Kidney epithelial cell (primary cell): ENCODE results near the gene HES5. TPM values are rescaled to one million over a fixed set of nuclear protein-coding genes. Genes with fewer than 3 reads are reported as not detected.

Source experiments
- DNase-seq: peaks from one replicate; pipeline ENCODE4 v3.0.0-alpha.2; 2010; ENCODE audit warnings: low read depth
- H3K27me3 ChIP-seq: 2 replicates; pipeline ENCODE4 v1.6.0; 2011; ENCODE audit warnings: low read length; ENCODE audit not compliant: control insufficient read depth, insufficient read depth
- H3K36me3 ChIP-seq: 2 replicates; pipeline ENCODE4 v1.5.1; 2011; ENCODE audit warnings: low read length; ENCODE audit not compliant: control insufficient read depth, insufficient read depth
- H3K4me3 ChIP-seq: 2 replicates; pipeline ENCODE4 v1.5.1; 2011; ENCODE audit warnings: low read depth, mild to moderate bottlenecking, control low read depth, low read length
- total RNA-seq: library from RNA; depleted of rRNA; stranded (reverse); fragments of >200 nt; gene quantifications from 2 replicates; pipeline ENCODE4 v1.2.3, GENCODE V29; 2015
- TF ChIP-seq, protein P1 (sequence below): IDR thresholded peaks from 2 replicates; pipeline ENCODE4 v1.5.1; 2011; ENCODE audit warnings: mild to moderate bottlenecking, moderate library complexity, low read length, control low read depth, inconsistent platforms; ENCODE audit not compliant: insufficient read depth, poor library complexity, severe bottlenecking

Gene HES5
- total RNA-seq, 1 donor from 2014 or later, result 0.71 TPM

DNA sequence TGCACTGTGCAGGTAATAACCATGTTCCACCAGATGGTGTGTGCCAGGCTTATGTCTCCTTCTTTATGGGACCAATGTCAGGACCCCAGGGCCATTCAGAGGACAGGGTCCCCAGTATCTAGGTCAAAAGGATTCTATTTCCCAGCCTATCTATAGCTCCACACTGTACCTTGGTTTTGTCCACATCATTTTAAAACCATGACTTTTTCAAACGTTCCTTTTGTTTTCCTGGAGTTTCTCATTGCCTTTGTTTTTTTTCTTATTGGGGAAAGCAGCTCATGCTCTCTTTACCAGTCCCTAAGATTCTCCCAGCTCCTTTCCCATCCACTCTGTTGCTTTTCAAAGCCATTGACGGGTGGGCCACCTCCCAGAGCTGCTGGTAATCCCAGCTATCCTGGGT is 41.4 kb downstream of the HES5 start:
- Histone ChIP-seq H3K27me3 (peaks cover 23% of the 10 kb centered on the region), H3K4me3 (no peak overlapping the region), H3K36me3 (no peaks in the 10 kb centered on the region)
- DNase-seq, result no peak
- TF ChIP-seq, protein P1, sequence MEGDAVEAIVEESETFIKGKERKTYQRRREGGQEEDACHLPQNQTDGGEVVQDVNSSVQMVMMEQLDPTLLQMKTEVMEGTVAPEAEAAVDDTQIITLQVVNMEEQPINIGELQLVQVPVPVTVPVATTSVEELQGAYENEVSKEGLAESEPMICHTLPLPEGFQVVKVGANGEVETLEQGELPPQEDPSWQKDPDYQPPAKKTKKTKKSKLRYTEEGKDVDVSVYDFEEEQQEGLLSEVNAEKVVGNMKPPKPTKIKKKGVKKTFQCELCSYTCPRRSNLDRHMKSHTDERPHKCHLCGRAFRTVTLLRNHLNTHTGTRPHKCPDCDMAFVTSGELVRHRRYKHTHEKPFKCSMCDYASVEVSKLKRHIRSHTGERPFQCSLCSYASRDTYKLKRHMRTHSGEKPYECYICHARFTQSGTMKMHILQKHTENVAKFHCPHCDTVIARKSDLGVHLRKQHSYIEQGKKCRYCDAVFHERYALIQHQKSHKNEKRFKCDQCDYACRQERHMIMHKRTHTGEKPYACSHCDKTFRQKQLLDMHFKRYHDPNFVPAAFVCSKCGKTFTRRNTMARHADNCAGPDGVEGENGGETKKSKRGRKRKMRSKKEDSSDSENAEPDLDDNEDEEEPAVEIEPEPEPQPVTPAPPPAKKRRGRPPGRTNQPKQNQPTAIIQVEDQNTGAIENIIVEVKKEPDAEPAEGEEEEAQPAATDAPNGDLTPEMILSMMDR, result no peak

DNA sequence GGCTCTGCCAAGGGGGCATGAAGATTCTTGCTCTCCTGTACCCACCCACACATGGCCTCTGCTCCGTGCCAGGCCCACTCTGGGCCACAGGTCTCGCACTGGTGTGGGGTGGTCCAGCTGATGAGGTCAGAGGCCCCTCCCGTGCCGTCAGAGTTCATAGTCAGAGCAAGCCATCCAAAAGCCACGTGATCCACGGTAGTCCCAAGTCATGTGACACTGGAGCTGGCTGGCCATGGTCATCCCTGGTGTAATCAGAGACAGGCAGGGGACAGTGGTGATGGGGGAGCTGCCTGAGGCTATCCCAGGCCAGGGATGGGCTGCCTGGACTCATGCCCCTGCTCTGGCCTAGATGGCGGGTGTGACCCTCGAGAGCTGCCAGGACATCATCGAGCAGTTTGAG is 43.5 kb downstream of the HES5 start:
- no peak overlapping the region for H3K4me3 ChIP-seq
- H3K36me3 ChIP-seq, result no peaks in the 10 kb centered on the region
- no peak for DNase-seq
- TF ChIP-seq, protein P1, result no peak
- peaks cover 2% of the 10 kb centered on the region for H3K27me3 ChIP-seq

DNA sequence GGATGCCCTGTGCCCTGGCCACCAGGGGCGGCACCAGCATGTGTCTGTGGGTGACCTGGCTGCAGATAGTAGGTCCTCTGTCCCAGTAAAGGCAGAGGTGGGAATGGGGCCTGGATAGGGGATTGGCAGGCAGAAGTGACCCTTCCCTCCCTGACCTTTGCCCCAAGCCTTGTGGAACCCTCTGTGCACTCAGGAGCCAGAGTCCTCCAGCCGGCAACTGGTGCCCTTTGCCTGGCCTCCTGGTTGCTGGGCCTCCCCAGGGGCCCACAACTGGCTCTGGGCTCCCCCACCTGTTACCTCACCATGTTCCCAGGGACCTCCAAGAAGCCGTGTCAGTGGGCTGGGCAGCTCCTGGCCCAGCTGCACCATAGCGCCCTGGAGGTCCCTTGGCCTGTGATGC is 44.0 kb downstream of the HES5 start:
- no peak for DNase-seq
- TF ChIP-seq, protein P1, result no peak
- H3K36me3 ChIP-seq, result no peaks in the 10 kb centered on the region

DNA sequence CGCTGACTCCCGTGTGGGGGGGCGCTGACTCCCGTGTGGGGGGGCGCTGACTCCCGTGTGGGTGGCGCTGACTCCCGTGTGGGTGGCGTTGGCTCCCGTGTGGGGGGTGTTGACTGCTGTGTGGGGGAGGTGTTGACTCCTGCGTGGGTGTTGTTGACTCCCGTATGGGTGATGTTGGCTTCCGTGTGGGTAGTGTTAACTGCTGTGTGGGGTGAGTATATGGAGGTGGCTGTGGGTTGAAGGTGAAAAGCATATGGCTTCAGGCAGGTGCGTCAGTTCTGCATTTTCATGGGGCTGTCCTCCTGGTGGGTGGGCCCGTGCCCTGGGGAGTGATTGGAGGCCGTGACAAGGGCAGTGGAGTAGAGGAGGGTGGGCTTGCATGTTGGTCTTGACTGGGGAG is 46.1 kb downstream of the HES5 start:
- peaks cover 4% of the 10 kb centered on the region for H3K27me3 ChIP-seq
- TF ChIP-seq, protein P1, result no peak
- DNase-seq, result no peak
- H3K4me3 ChIP-seq, result no peak overlapping the region
- no peaks in the 10 kb centered on the region for H3K36me3 ChIP-seq

More for the DNA sequence above, 44.0 kb downstream of the HES5 start:
- Histone ChIP-seq H3K27me3 (peaks cover 2% of the 10 kb centered on the region), H3K4me3 (no peak overlapping the region)

DNA sequence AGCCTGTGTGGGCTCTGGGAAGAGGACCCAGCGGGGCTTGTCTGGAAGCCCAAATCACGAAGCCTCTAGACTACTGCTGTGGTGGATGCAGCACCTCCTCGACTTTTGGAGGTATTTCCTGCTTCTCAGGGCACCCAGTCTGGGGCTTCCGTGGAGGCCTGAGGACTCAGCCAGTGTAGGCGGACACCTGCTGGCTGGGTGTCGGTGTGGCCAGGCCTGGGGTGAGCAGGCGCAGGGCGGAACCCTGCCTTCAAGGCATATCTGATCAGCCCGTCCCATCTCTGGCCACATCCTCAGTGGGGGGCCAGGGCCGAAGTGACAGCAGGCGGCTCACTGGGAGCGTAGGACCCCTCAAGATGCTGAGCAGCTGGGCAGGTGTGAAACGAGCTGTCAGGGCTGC is 47.0 kb downstream of the HES5 start:
- no peak for DNase-seq
- Histone ChIP-seq H3K4me3 (no peak overlapping the region), H3K27me3 (peaks cover 7% of the 10 kb centered on the region), H3K36me3 (no peaks in the 10 kb centered on the region)
- TF ChIP-seq, protein P1, result no peak

DNA sequence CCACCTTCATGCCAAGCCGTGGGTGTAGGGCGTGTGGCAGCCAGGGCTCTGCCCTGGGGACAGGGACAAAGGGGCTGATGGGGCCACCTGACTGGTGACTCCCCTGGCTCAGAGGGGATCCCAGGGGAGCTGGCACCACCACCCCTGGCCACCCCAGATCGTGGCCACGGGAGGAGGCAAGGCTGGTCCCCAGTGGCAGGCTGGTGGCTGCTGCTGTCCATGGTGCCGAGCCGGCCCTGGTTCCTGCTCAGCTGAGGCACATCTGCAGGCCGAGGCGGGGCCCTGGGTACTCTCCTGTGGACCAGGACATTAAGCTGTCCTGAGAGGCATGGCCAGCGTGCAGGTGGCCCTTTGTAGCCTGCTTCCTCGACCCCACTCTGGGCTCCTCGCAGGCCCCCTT is 47.5 kb downstream of the HES5 start:
- Histone ChIP-seq H3K36me3 (no peaks in the 10 kb centered on the region), H3K4me3 (no peak overlapping the region), H3K27me3 (peaks cover 8% of the 10 kb centered on the region)
- no peak for DNase-seq
- TF ChIP-seq, protein P1, result no peak
